Activated CD8-positive, alpha-beta T cell treated with anti-CD3 and anti-CD28 coated beads for 36 hours (primary cell): Measurements from ENCODE around the gene TMEM242. TPM values are rescaled to one million over a fixed set of nuclear protein-coding genes. Genes with fewer than 3 reads are reported as not detected.

ENCODE experiments used
- ATAC-seq: fragments of 200-7000 bp; cut with Tn5 transposase; one replicate; pipeline ENCODE4 v1.10.0; 2021; ENCODE audit warnings: mild to moderate bottlenecking, moderate library complexity
- CTCF ChIA-PET: fragments of 350-600 bp; sonication (Branson Sonifier 250); formaldehyde crosslinking; loops from one replicate; lab custom pipeline; 2021; ENCODE audit warnings: antibody characterized with exemption; lab: Charles Lee
- POLR2A ChIA-PET: fragments of 350-600 bp; sonication (Branson Sonifier 250); formaldehyde crosslinking; loops from one replicate; lab custom pipeline; 2021; ENCODE audit warnings: antibody characterized with exemption; lab: Charles Lee
- DNase-seq: peaks from one replicate; pipeline ENCODE4 v3.0.0-alpha.2; 2020
- H3K27ac Mint-ChIP-seq: one replicate; pipeline ENCODE4 v1.8.0; 2021; ENCODE audit warnings: mild to moderate bottlenecking, mixed read lengths
- H3K27me3 Mint-ChIP-seq: one replicate; pipeline ENCODE4 v1.8.0; 2021; ENCODE audit warnings: mixed read lengths
- H3K36me3 Mint-ChIP-seq: one replicate; pipeline ENCODE4 v1.8.0; 2021; ENCODE audit warnings: low read depth, mixed read lengths
- H3K4me1 Mint-ChIP-seq: one replicate; pipeline ENCODE4 v1.8.0; 2021; ENCODE audit warnings: low read depth, mixed read lengths
- H3K4me3 Mint-ChIP-seq: one replicate; pipeline ENCODE4 v1.8.0; 2021; ENCODE audit warnings: mild to moderate bottlenecking, moderate library complexity, mixed read lengths
- H3K9me3 Mint-ChIP-seq: one replicate; pipeline ENCODE4 v1.8.0; 2021; ENCODE audit warnings: mixed read lengths
- CTCF ChIP-seq: fragments of 200-600 bp; IDR thresholded peaks from one replicate; pipeline ENCODE4 v1.8.0; 2022; ENCODE audit warnings: antibody characterized with exemption, mild to moderate bottlenecking
- intact Hi-C: fragments of 100-400 bp; cut with micrococcal nuclease; formaldehyde crosslinking; loops from one replicate; pipeline ENCODE4 v1.10.0; 2022
- total RNA-seq, 2 experiments: library from RNA; stranded (reverse); gene quantifications; one replicate each; pipeline ENCODE4 v1.2.3, GENCODE V29; 2021

TMEM242 gene
- total RNA-seq, 2 experiments from 2014 or later = 7.8 to 8.0 TPM

DNA sequence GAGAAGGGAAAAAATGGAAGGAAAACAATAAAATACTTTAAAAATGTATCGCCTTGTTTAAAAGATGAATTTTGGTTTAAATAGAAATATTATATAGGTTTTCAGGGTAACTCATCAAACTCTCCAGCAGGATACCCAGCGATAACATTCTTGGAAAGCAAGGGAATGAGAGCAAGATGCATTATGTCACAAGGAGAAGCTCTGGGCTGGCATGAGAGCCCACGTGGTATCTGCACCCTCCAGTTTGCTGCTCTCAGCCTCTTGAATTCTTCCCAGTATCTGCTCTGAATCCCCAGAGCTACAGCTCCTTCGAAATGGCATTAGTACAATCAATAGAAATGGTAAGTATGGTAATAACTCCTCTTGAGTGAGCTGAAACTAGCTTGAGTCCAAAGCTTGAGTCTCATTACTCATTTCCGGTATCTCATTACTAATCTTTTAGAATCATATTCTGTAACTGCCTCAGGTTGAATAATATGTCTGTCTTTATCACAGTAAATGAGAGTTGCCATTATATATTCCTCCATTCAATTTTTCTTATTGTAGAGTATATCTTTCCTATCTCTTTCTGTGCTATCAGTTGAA, 4.9 kb upstream of the TMEM242 start:
- Mint-ChIP-seq H3K4me3 (no peak overlapping the region), H3K27ac (no peak overlapping the region), H3K4me1 (peaks cover 23% of the 10 kb centered on the region), H3K36me3 (no peaks in the 10 kb centered on the region), H3K9me3 (no peaks in the 10 kb centered on the region), H3K27me3 (peaks cover 34% of the 10 kb centered on the region)
- intact Hi-C loops = no loop called here
- ATAC-seq (no peak), DNase-seq (no peak)
- POLR2A ChIA-PET = interaction anchor here (1.9 kb wide), 1 partner anchor 12 kb away, joined by 5 read pairs; no protein-coding TSS in a partner anchor
- CTCF ChIA-PET = interaction anchor here (1.3 kb wide), 1 partner anchor 10 kb away, joined by 3 read pairs; no protein-coding TSS in a partner anchor
- no peak for TF ChIP-seq CTCF

DNA sequence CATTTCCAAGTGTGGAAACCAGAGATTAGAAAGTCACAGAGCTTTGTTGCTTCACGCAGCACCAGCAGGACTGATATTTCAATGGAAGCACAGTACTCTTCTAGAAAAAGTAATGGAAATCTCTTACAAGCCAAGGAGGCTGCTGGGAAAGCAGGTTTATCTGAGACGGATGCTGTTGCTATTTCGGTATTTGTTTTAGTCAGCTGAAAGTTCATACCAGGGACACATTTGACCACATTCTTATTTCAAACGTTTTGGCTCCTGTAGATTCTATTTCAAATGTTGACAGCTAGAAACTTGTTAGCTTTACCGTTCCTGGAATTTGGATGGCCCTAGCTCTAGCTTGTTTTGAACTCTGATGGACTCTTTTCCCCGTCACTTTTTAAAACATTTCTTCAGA, 3.7 kb upstream of the TMEM242 start:
- no peak overlapping the region for H3K4me3 Mint-ChIP-seq
- no peak for TF ChIP-seq CTCF
- ChIA-PET CTCF (interaction anchor here (0.9 to 5.2 kb wide), 5 partner anchors 7 to 270 kb away, joined by 3 to 40 read pairs (median 3); no protein-coding TSS in a partner anchor), POLR2A (interaction anchor here (1.9 kb wide), 1 partner anchor 11 kb away, joined by 5 read pairs; no protein-coding TSS in a partner anchor)
- peaks cover 29% of the 10 kb centered on the region for H3K27me3 Mint-ChIP-seq
- peaks cover 1% of the 10 kb centered on the region for H3K36me3 Mint-ChIP-seq
- ATAC-seq = no peak
- H3K4me1 Mint-ChIP-seq = peaks cover 27% of the 10 kb centered on the region
- H3K9me3 Mint-ChIP-seq = no peaks in the 10 kb centered on the region
- intact Hi-C loops = no loop called here
- no peak for DNase-seq
- no peak overlapping the region for H3K27ac Mint-ChIP-seq

DNA sequence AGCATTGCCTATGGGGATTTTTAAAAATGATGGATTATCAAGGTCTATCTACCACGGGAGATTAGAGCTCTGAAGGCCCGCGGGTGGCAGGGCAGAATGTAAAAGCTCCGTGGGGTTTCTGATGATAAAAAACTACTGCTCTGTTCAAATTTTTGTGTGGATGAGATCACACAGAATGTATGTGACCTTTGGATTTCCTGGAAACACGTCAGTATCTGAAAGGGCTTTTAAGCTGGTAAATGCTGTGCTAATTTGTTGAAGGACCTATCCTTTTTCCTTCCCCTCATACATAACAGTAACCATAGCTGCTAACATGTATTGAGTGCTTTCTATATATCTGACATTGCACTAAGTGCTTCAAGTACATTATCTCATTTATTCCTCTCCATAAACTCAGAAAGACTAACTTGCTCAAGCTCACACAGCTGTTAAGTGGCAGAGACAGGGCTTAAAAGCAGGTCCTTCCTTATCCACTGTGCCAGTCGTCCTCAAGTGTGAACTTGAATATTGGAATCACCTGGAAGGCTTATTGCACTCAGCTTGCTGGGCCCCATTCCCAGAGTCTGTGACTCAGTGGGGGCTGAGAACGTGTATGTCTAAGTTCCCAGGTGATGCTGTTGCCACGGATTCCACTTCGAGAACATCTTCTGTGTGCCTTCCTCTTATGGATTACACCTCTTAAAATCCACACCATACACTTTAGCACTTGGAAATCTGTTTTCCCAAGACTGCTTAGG, 1.9 kb upstream of the TMEM242 start:
- no peak for DNase-seq
- H3K27ac Mint-ChIP-seq = no peak overlapping the region
- H3K27me3 Mint-ChIP-seq = peaks cover 26% of the 10 kb centered on the region
- H3K4me3 Mint-ChIP-seq = peak overlapping the region; percentile 6
- ATAC-seq = no peak
- intact Hi-C loops = no loop called here
- POLR2A ChIA-PET = interaction anchor here (0.6 to 2.7 kb wide), 3 partner anchors 8 to 13 kb away, joined by 3 to 8 read pairs (median 3); no protein-coding TSS in a partner anchor
- TF ChIP-seq CTCF = no peak
- H3K9me3 Mint-ChIP-seq = no peaks in the 10 kb centered on the region
- CTCF ChIA-PET = interaction anchor here (0.9 to 5.2 kb wide), 7 partner anchors 9 to 342 kb away, joined by 3 to 40 read pairs (median 6); partner anchors contain the start of gene ZDHHC14
- H3K36me3 Mint-ChIP-seq = peaks cover 7% of the 10 kb centered on the region
- peaks cover 33% of the 10 kb centered on the region for H3K4me1 Mint-ChIP-seq

DNA sequence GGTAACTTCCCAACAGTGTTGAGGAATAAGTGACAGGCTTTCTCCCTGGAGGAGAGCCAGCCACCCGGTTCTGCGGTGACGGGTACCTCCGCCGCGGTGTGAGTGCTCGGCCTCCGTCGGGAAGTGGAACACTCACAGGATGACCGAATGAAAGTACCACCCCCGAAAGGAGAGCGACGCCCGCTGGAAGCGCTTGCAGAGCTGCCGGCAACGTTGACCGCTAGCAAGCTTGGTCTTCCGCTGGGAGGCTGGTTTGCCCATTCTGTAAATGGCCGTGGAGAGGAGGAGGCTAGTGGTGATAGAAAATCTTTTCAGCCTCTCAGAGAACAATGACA, 614 bp upstream of the TMEM242 start:
- Mint-ChIP-seq H3K4me3 (peak overlapping the region; percentile 91), H3K4me1 (peaks cover 33% of the 10 kb centered on the region), H3K27ac (peak overlapping the region; percentile 88), H3K27me3 (peaks cover 22% of the 10 kb centered on the region), H3K36me3 (peaks cover 7% of the 10 kb centered on the region), H3K9me3 (no peaks in the 10 kb centered on the region)
- POLR2A ChIA-PET = interaction anchor here (0.7 to 2.7 kb wide), 6 partner anchors 10 to 268 kb away, joined by 3 to 8 read pairs (median 4); no protein-coding TSS in a partner anchor
- CTCF ChIA-PET = interaction anchor here (0.6 to 5.2 kb wide), 12 partner anchors 9 to 545 kb away, joined by 3 to 40 read pairs (median 4); partner anchors contain the start of gene ZDHHC14
- intact Hi-C loops = loop anchor here (5.0 kb wide), 1 partner anchor 58 kb away; the partner anchor contains the start of gene ZDHHC14
- TF ChIP-seq CTCF = no peak
- DNase-seq = peak; percentile 38
- ATAC-seq = peak; percentile 6
